ENCODE measurements around the gene SPPL2C. TPM values are rescaled to one million over a fixed set of nuclear protein-coding genes. Genes with fewer than 3 reads are reported as not detected.
A peak's percentile ranks its signal among the peaks of the same experiment; 100 is the strongest.

SPPL2C gene
- total RNA-seq, 2 donors from 2014 or later: not detected

DNA sequence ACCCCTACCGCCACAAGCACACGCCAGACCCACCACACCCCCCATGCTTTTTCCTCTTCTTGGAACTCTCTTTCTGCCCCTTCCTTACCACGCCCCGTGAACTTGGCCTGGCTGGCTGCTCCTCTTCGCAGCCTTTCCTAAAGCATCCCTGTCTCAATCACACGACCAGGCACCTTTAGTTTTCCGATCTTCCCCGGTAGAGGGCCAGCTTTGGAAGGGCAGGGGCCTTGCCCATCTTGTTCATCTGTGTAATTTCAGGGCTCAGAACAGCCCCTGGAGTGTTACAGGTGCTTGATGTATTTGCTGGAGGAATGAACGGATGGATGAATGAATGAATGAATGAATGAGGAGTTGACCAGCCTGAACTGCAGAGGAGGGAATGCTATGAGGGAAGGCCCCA lies 3.7 kb downstream of the SPPL2C start:
- DNase-seq (no peak), ATAC-seq (replicated peaks in 1 of 2) (no peak)
- no peaks in the 10 kb centered on the region for H3K36me3 Mint-ChIP-seq (ENCODE audit: insufficient read depth in 2 of 2)
- no peaks in the 10 kb centered on the region for H3K9me3 Mint-ChIP-seq
- no peak overlapping the region for H3K4me3 Mint-ChIP-seq
- H3K27me3 Mint-ChIP-seq (ENCODE audit: low read depth): peaks cover under 1% of the 10 kb centered on the region
- no peaks in the 10 kb centered on the region for H3K4me1 Mint-ChIP-seq (ENCODE audit: low read depth)
- no peak overlapping the region for H3K27ac Mint-ChIP-seq

DNA sequence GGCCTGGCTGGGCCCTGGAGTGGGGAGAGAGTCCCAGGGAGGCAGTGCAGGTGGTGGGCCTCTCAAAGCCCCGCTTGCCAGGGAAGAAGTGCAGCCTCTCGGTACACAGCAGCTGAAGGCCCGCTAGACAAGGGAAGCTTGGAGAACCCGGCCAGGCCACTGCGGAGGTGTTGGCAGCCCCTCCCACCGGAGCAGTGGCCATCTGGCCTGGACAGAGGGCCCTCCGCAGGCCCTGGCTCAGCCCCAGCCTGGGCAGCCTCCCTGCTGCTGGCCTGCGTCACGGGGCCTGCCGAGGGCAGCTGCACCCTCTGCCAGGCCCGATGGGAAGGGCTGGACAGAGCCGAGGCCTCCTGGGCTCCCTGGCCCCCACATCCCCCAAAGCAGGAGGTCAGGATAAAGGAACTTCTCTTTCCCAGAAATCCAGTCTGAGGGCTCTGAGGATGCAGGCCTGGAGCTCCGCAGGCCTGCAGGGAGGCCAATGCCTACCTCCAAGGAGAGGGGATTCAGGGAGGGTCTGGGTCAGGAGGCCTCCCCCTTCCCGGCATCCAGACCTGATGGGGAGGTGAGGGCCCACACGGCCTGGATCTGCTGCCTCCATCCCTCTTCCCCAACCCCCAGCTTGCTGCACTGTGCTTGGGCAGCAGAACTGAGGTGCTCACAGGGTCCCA lies 4.3 kb downstream of the SPPL2C start:
- DNase-seq (no peak), ATAC-seq (replicated peaks in 1 of 2) (no peak)
- H3K9me3 Mint-ChIP-seq: no peaks in the 10 kb centered on the region
- no peak overlapping the region for H3K27ac Mint-ChIP-seq
- H3K4me3 Mint-ChIP-seq: no peak overlapping the region
- peaks cover 6% of the 10 kb centered on the region for H3K27me3 Mint-ChIP-seq (ENCODE audit: low read depth)
- no peaks in the 10 kb centered on the region for H3K36me3 Mint-ChIP-seq (ENCODE audit: insufficient read depth in 2 of 2)
- no peaks in the 10 kb centered on the region for H3K4me1 Mint-ChIP-seq (ENCODE audit: low read depth)

DNA sequence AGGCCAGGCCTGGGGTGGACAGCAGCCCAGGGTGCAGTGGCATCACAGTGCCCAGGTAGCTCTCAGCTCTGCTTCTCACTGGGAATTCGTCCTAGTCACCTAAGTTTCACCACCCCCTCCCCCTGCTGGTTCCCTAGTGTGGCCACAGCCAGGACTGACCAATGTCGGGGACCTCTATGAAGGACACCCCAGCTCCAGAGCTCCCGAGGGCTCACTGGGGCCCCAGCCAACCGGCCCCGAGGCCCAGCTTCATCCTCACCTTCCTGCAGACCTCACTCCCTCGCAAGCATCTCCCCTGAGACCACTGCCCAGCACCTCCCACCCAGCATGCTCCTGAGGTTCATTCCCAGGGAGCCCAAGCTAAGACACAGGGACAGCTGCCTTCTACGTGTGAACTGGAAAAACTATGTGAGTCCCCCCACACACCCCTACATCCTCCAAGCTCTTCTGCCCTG lies 4.9 kb downstream of the SPPL2C start:
- DNase-seq (no peak), ATAC-seq (replicated peaks in 1 of 2) (no peak)
- Mint-ChIP-seq H3K27ac (no peak overlapping the region), H3K4me1 (ENCODE audit: low read depth) (no peaks in the 10 kb centered on the region), H3K36me3 (ENCODE audit: insufficient read depth in 2 of 2) (no peaks in the 10 kb centered on the region), H3K4me3 (no peak overlapping the region), H3K9me3 (no peaks in the 10 kb centered on the region), H3K27me3 (ENCODE audit: low read depth) (peaks cover 12% of the 10 kb centered on the region)

DNA sequence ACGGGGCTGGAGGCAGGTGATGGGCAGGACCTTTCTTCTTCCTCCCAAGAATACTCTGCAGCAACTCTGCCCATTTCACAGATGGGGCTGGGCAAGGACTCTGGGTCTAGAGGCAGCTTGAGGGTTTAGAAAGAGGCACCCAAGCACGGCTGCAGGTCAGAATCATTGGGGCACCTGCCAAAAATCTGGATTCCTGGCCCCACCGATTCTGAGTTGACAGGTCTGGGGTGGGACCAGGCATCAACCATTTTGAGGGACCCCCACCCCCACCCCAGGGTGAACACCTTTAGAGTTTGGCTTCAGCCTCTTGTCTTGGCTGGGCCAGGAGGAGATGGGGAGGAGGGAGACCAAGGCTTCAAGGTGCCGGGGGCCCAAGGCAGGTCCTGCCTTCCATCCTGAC lies 5.3 kb downstream of the SPPL2C start:
- Mint-ChIP-seq H3K4me1 (ENCODE audit: low read depth) (no peaks in the 10 kb centered on the region), H3K27me3 (ENCODE audit: low read depth) (peaks cover 16% of the 10 kb centered on the region), H3K9me3 (no peaks in the 10 kb centered on the region), H3K27ac (no peak overlapping the region), H3K4me3 (no peak overlapping the region), H3K36me3 (ENCODE audit: insufficient read depth in 2 of 2) (no peaks in the 10 kb centered on the region)
- DNase-seq: no peak
- ATAC-seq (replicated peaks in 1 of 2): no peak

DNA sequence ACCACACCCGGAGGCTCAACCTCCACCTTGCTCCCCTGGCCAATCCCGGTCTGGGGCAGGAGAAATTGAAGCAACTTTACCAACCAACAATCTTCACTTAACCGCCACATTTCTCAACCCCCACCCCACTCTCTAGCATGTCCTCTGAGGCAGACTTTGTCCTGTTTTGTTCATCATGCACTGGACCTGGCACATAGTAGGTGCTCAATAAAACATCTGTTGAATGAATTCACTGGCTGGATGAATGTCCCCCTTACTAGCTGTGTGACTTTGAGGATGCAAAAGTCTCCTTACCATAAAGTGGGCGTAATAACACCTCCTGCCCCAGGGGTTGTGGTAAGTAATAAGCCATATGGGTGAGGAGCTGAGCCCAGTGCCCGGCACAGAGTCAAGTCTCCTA lies 5.8 kb downstream of the SPPL2C start:
- Mint-ChIP-seq H3K4me3 (no peak overlapping the region), H3K36me3 (ENCODE audit: insufficient read depth in 2 of 2) (no peaks in the 10 kb centered on the region), H3K9me3 (no peaks in the 10 kb centered on the region), H3K27ac (no peak overlapping the region), H3K4me1 (ENCODE audit: low read depth) (no peaks in the 10 kb centered on the region), H3K27me3 (ENCODE audit: low read depth) (peaks cover 19% of the 10 kb centered on the region)
- ATAC-seq (replicated peaks in 1 of 2): no peak
- no peak for DNase-seq

DNA sequence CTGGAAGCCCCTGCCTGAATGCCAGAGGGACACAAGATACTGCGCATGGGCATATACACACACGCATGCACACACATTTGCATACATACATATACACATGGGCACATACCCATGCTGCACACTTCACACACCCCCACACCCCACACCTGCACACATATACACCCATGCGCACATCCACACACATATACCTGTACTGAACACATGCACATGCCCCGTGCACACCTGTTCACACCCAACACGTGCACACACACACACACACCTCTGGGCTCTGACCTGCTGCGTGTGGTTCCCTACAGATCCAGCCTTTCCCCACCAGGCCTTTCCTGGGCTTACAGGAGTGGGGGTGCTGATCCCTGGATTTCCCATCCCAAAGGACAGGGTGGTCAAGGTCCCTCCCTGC lies 6.3 kb downstream of the SPPL2C start:
- DNase-seq (no peak), ATAC-seq (replicated peaks in 1 of 2) (no peak)
- Mint-ChIP-seq H3K4me3 (no peak overlapping the region), H3K4me1 (ENCODE audit: low read depth) (no peaks in the 10 kb centered on the region), H3K36me3 (ENCODE audit: insufficient read depth in 2 of 2) (no peaks in the 10 kb centered on the region), H3K9me3 (no peaks in the 10 kb centered on the region), H3K27me3 (ENCODE audit: low read depth) (peaks cover 19% of the 10 kb centered on the region), H3K27ac (no peak overlapping the region)

DNA sequence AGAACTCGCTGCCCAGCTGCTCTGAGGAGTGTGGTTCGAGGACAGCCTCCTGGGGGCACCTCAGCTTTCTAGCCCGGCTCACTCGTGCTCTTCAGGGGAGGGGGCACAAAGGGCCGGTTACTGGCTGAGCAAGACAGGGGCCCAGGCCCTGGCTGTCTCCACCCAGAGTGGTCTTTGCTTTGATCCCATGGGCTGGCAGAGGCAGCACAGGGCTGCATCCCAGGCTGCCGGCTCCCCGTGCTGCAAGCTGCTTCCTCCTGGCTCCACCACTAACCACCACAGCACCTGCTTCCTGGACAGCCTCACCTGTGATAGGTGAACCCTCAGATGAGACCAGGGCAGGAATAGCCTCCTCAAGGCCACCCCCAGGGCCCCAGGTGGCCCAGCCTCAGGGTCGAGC lies 6.8 kb downstream of the SPPL2C start:
- H3K27ac Mint-ChIP-seq: no peak overlapping the region
- ATAC-seq (replicated peaks in 1 of 2): no peak
- H3K36me3 Mint-ChIP-seq (ENCODE audit: insufficient read depth in 2 of 2): no peaks in the 10 kb centered on the region
- peaks cover 20% of the 10 kb centered on the region for H3K27me3 Mint-ChIP-seq (ENCODE audit: low read depth)
- H3K4me1 Mint-ChIP-seq (ENCODE audit: low read depth): no peaks in the 10 kb centered on the region
- DNase-seq: no peak
- no peak overlapping the region for H3K4me3 Mint-ChIP-seq
- no peaks in the 10 kb centered on the region for H3K9me3 Mint-ChIP-seq

DNA sequence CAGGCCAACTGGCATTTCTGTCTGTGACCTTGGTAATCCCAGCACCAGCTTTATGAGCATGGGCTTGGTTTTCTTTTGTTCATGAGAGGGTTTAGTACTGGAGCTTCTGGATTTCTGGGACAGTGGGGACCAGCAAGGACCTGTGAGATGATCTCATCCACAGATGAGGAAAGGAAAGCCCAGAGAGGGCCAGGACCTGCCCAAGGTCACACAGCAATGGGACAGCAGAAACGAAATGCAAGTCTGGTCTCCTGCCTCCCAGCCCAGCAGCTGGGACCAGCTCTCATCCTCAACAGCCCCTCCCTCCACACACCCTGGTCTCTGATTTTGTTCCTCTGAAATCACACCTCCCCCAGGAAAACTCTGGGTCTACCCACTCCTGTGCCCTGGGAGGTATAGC lies 7.2 kb downstream of the SPPL2C start:
- no peak overlapping the region for H3K27ac Mint-ChIP-seq
- no peak for ATAC-seq (replicated peaks in 1 of 2)
- no peaks in the 10 kb centered on the region for H3K36me3 Mint-ChIP-seq (ENCODE audit: insufficient read depth in 2 of 2)
- DNase-seq: no peak
- no peaks in the 10 kb centered on the region for H3K4me1 Mint-ChIP-seq (ENCODE audit: low read depth)
- peaks cover 24% of the 10 kb centered on the region for H3K27me3 Mint-ChIP-seq (ENCODE audit: low read depth)
- H3K9me3 Mint-ChIP-seq: no peaks in the 10 kb centered on the region
- no peak overlapping the region for H3K4me3 Mint-ChIP-seq

DNA sequence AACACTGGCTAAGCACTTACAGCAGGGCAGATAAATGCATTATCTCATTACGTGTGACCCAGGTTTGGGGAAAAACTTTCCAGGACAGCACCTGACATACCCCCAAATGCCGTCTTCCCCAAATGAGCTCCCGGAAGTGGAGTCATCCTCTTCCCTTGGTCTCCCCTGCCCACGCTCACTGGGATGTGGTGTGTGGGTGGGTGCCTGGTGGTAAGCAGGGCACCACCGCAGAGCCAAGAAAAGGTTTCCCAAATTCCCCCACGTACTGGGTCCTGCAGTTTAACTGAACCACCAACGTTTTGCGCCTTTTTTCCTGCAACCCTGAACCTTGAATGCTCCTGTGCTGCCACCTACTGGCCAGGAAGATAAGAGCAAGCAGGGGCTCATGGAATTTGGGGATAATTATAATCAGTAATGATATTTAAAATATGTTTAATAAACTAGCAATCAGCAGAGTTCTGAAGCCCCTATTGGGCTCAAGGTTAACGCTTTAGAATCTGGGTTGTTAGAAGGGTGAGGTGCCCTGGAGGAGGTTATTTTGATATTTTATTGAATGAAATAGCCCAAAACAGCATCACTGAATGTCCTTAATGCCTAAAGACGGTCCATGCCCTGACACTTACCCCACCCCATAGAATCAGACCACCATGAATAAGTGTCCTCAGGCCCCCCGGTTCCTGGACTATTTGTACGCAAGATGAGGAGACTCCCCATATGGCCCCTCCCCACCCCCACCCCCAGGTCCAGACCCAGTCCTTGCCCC lies 8.0 kb downstream of the SPPL2C start:
- no peak overlapping the region for H3K27ac Mint-ChIP-seq

DNA sequence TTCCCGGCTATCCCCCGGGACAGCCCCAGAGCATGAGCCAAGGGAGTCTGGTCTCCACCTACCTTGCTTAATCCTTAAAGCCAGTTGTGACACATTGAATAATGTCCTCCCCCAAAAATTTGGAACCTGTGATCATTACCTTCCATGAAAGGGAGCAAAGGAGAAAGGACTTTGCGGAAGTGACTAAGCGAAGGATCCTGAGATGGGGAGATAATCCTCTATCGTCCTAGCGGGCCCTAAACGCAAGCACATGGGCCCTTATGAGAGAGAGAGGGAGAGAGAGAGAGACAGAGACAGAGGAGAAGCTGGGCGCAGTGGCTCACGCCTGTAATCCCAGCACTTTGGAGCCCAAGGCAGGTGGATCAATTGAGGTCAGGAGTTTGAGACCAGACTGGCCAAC lies 9.5 kb downstream of the SPPL2C start:
- Mint-ChIP-seq H3K4me3 (no peak overlapping the region), H3K27ac (no peak overlapping the region), H3K4me1 (ENCODE audit: low read depth) (no peaks in the 10 kb centered on the region), H3K27me3 (ENCODE audit: low read depth) (peaks cover 39% of the 10 kb centered on the region), H3K9me3 (no peaks in the 10 kb centered on the region), H3K36me3 (ENCODE audit: insufficient read depth in 2 of 2) (no peaks in the 10 kb centered on the region)
- ATAC-seq (replicated peaks in 1 of 2) (no peak), DNase-seq (no peak)

More for the DNA sequence above, 8.0 kb downstream of the SPPL2C start:
- H3K4me1 Mint-ChIP-seq (ENCODE audit: low read depth): no peaks in the 10 kb centered on the region
- no peaks in the 10 kb centered on the region for H3K36me3 Mint-ChIP-seq (ENCODE audit: insufficient read depth in 2 of 2)
- H3K27me3 Mint-ChIP-seq (ENCODE audit: low read depth): peaks cover 29% of the 10 kb centered on the region
- ATAC-seq (replicated peaks in 1 of 2) (no peak), DNase-seq (peak; percentile 61 to 63)
- H3K9me3 Mint-ChIP-seq: no peaks in the 10 kb centered on the region
- H3K4me3 Mint-ChIP-seq: no peak overlapping the region

DNA sequence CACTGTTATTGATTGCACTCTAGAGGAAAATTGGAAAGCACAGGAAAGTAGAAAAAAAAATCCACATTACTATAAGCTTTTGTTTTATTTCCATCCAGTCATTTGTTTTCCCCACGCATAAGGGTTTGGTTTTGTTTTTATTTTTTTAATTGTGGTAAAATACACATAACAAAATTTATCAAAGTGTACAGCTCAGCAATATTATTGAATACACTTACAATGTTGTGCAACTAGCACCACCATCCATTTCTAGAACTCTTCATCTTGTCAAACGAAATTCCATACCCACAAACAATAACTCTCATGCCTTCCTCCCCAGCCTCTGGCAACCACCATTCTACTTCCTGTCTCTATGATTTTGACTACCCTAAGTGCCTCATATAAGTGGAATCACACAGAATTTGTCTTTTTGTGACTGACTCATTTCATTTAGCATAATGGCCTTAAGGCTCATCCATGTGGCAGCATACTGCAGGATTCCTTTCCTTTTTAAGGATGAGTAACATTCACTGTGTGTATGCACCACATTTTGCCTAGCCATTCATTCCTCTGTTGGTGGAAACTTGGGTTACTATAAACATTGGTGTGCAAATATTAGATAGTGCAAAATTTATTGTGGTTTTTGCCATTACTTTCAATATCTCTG lies 11.1 kb downstream of the SPPL2C start:
- H3K9me3 Mint-ChIP-seq: no peaks in the 10 kb centered on the region
- DNase-seq (no peak), ATAC-seq (replicated peaks in 1 of 2) (no peak)
- H3K4me3 Mint-ChIP-seq: no peak overlapping the region
- no peaks in the 10 kb centered on the region for H3K36me3 Mint-ChIP-seq (ENCODE audit: insufficient read depth in 2 of 2)
- no peaks in the 10 kb centered on the region for H3K4me1 Mint-ChIP-seq (ENCODE audit: low read depth)
- H3K27me3 Mint-ChIP-seq (ENCODE audit: low read depth): peaks cover 52% of the 10 kb centered on the region
- H3K27ac Mint-ChIP-seq: no peak overlapping the region

DNA sequence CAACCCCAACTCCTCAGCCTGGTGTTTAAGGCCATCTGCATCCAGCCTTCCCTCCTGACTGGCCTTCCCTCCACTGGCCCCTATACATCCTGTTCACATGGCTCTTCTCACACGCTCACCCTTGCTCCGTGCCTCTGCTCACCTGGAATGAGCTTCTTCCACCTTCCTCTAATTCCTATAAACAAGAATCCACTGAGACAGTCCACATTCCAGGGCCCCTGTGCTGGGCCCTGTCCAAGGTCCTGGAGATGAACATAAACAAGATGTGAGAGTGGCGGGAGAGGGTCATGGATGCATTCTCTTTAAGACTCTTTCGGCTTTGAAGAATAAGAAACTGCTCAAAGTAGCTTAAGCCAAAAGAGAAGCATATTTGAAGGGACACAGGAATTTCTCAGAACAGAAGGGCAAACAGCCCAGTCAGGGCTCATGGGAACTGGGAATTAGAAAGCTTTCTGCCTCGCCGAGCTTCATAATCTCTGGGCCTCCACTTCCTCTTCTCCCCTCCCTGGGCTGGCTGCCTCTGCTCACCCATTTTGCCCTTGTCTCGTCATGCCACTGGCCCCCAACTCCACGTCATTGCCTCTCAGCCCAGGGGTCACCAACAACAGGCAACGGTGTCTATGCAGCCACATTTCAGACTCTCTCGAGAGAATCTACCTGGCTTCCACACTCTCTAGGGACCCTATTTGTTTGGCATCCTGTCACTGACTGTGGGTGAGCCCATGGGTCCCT lies 13.5 kb downstream of the SPPL2C start:
- ATAC-seq (replicated peaks in 1 of 2) (no peak), DNase-seq (no peak)
- no peak overlapping the region for H3K4me3 Mint-ChIP-seq
- H3K4me1 Mint-ChIP-seq (ENCODE audit: low read depth): no peaks in the 10 kb centered on the region
- peaks cover 62% of the 10 kb centered on the region for H3K27me3 Mint-ChIP-seq (ENCODE audit: low read depth)
- H3K27ac Mint-ChIP-seq: no peak overlapping the region
- H3K9me3 Mint-ChIP-seq: no peaks in the 10 kb centered on the region
- no peaks in the 10 kb centered on the region for H3K36me3 Mint-ChIP-seq (ENCODE audit: insufficient read depth in 2 of 2)

DNA sequence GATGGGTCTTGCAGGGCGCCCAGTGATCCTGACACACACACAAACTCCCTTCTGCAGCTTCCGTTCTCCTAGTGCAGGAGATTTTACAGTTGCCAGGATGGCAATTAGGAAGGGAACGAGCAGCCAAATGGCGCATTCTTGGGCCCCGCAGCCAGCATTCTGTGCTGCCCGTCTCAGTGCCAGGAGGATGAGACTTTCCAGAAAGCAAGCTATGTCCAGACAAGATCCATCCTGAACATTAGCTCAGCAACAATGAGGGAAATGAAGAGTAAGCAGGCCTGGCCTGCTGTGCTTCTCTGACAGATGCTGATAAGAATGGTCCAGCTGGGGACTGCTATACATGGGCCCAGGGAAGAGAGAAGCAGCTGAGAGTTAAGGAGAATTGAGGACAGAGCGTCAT lies 16.5 kb downstream of the SPPL2C start:
- Mint-ChIP-seq H3K4me3 (no peak overlapping the region), H3K9me3 (no peaks in the 10 kb centered on the region), H3K27me3 (ENCODE audit: low read depth) (peaks cover 68% of the 10 kb centered on the region), H3K36me3 (ENCODE audit: insufficient read depth in 2 of 2) (no peaks in the 10 kb centered on the region), H3K4me1 (ENCODE audit: low read depth) (peaks cover 6% of the 10 kb centered on the region), H3K27ac (no peak overlapping the region)
- no peak for ATAC-seq (replicated peaks in 1 of 2)
- DNase-seq: no peak

Measured in activated T-cell treated with anti-CD3 and anti-CD28 coated beads, Interleukin-2, amount 50 U/mL, for 72 hours (primary cell).